A549 treated with AZD9567 at 1 μM for 4 hours (cell line): Measurements from ENCODE around the gene PCDHGA6. TPM values are rescaled to one million over a fixed set of nuclear protein-coding genes. Genes with fewer than 3 reads are reported as not detected.

Source experiments
- total RNA-seq: library from RNA; stranded (reverse); fragments of 200-300 nt; extraction: Qiagen RNA extraction; gene quantifications from 5 replicates; pipeline ENCODE4 v1.2.3, GENCODE V29; 2022; ENCODE audit not compliant: insufficient read depth

The PCDHGA6 gene
- total RNA-seq, 1 experiment from 2014 or later, result 0.14 TPM

GRCh38 chr5:141407790-141408505, 34.3 kb downstream of the PCDHGA6 start, which contains the start of gene PCDHGB6:
TSS of gene PCDHGB6 (plus strand) at chr5:141408021. CDS start at chr5:141408203, 182 bp downstream.

GRCh38 chr5:141412854-141413539, 39.3 kb downstream of the PCDHGA6 start, which contains the start of gene PCDHGA10:
TSS of gene PCDHGA10 (plus strand) at chr5:141412987. CDS start at chr5:141413176, 189 bp downstream.

GRCh38 chr5:141417494-141418172, 43.9 kb downstream of the PCDHGA6 start, which contains the start of gene PCDHGB7:
TSS of gene PCDHGB7 (plus strand) at chr5:141417677. CDS start at chr5:141417860, 183 bp downstream.

DNA sequence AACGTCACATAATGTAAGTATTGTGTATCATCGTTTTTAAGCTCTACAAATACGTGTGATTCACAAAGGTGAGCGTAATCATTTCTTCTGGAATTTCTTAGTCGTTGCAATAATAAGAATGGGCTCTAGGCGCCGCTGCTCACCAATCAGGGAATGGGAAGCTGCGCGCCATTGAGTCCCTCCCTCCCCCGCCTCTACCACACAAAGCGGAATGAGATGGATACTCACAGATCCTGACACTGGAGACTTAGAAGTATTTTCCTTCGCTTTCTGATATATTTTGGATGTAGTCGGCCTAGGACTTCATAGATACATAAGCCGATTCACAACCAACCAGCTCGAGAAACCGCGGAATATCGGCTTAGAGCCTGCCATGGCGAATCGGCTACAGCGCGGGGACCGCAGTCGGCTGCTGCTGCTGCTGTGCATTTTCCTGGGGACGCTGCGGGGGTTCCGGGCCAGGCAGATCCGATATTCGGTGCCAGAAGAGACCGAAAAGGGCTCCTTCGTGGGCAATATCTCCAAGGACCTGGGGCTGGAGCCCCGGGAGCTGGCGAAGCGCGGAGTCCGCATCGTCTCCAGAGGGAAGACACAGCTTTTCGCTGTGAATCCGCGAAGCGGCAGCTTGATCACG, 47.3 kb downstream of the PCDHGA6 start, which contains the start of gene PCDHGA11:
Gene PCDHGA11, plus strand, starts transcription at position 197 of the 634 bp plus-strand sequence. Its CDS starts 177 bp downstream, at position 374.

Other genes with a start within 250 kb of the PCDHGA6 start
- 1.2 to 2.1 TPM (median 1.3 TPM) in 5 replicates for gene PCDHB5, start 238.7 kb upstream of the PCDHGA6 start, total RNA-seq
- gene PCDHB6, start 223.8 kb upstream of the PCDHGA6 start, total RNA-seq, result 0.71 to 1.3 TPM (median 0.88 TPM) in 5 replicates
- 0.02 TPM in 1 of 5 replicates, not detected in the others for gene PCDHB7, start 201.2 kb upstream of the PCDHGA6 start, total RNA-seq
- gene PCDHB8, start 196.1 kb upstream of the PCDHGA6 start, total RNA-seq, result 0.21 to 0.30 TPM (median 0.25 TPM) in 4 of 5 replicates, not detected in the other
- 0.02 to 0.09 TPM (median 0.06 TPM) in 4 of 5 replicates, not detected in the other for gene PCDHB16, start 191.5 kb upstream of the PCDHGA6 start, total RNA-seq
- gene PCDHB9, start 186.7 kb upstream of the PCDHGA6 start, total RNA-seq, result 0.02 to 0.20 TPM (median 0.05 TPM) in 3 of 5 replicates, not detected in the others
- gene PCDHB10, start 181.5 kb upstream of the PCDHGA6 start, total RNA-seq, result 0.04 to 0.05 TPM in 2 of 5 replicates, not detected in the others
- 0.02 to 0.06 TPM (median 0.05 TPM) in 4 of 5 replicates, not detected in the other for gene PCDHB11, start 174.3 kb upstream of the PCDHGA6 start, total RNA-seq
- 0.06 TPM in 1 of 5 replicates, not detected in the others for gene PCDHB12, start 165.2 kb upstream of the PCDHGA6 start, total RNA-seq
- gene PCDHB13, start 160.0 kb upstream of the PCDHGA6 start, total RNA-seq, result 0.05 to 0.06 TPM (median 0.06 TPM) in 4 of 5 replicates, not detected in the other
- gene PCDHB14, start 150.5 kb upstream of the PCDHGA6 start, total RNA-seq, result 0.06 to 0.11 TPM (median 0.06 TPM) in 4 of 5 replicates, not detected in the other
- gene PCDHB15, start 128.5 kb upstream of the PCDHGA6 start, total RNA-seq, result 0.02 to 0.09 TPM (median 0.07 TPM) in 4 of 5 replicates, not detected in the other
- gene SLC25A2, start 69.8 kb upstream of the PCDHGA6 start, total RNA-seq, result not detected in 5 replicates
- 60.6 to 75.9 TPM (median 73.6 TPM) in 5 replicates for gene TAF7, start 53.1 kb upstream of the PCDHGA6 start, total RNA-seq
- 0.22 to 0.39 TPM (median 0.28 TPM) in 4 of 5 replicates, not detected in the other for gene PCDHGA1, start 43.4 kb upstream of the PCDHGA6 start, total RNA-seq
- gene PCDHGA2, start 35.1 kb upstream of the PCDHGA6 start, total RNA-seq, result 0.42 to 1.1 TPM (median 0.53 TPM) in 5 replicates
- gene PCDHGA3, start 30.1 kb upstream of the PCDHGA6 start, total RNA-seq, result 0.02 TPM in 2 of 5 replicates, not detected in the others
- gene PCDHGB1, start 23.8 kb upstream of the PCDHGA6 start, total RNA-seq, result 1.2 to 1.7 TPM (median 1.5 TPM) in 4 of 5 replicates, not detected in the other
- 0.08 to 0.17 TPM (median 0.13 TPM) in 4 of 5 replicates, not detected in the other for gene PCDHGA4, start 18.9 kb upstream of the PCDHGA6 start, total RNA-seq
- 0.07 to 0.13 TPM (median 0.08 TPM) in 4 of 5 replicates, not detected in the other for gene PCDHGB2, start 13.9 kb upstream of the PCDHGA6 start, total RNA-seq
- 0.09 to 0.87 TPM (median 0.14 TPM) in 5 replicates for gene PCDHGA5, start 9.7 kb upstream of the PCDHGA6 start, total RNA-seq
- gene PCDHGB3, start 3.6 kb upstream of the PCDHGA6 start, total RNA-seq, result 0.14 to 0.80 TPM (median 0.26 TPM) in 5 replicates
- 0.44 to 0.91 TPM (median 0.79 TPM) in 5 replicates for gene PCDHGA7, start 8.9 kb downstream of the PCDHGA6 start, total RNA-seq
- gene PCDHGB4, start 13.8 kb downstream of the PCDHGA6 start, total RNA-seq, result 0.66 to 0.88 TPM (median 0.85 TPM) in 5 replicates
- 0.02 to 0.05 TPM (median 0.04 TPM) in 4 of 5 replicates, not detected in the other for gene PCDHGA8, start 18.7 kb downstream of the PCDHGA6 start, total RNA-seq
- 1.9 to 2.9 TPM (median 2.4 TPM) in 5 replicates for gene PCDHGB5, start 24.1 kb downstream of the PCDHGA6 start, total RNA-seq
- 0.02 to 0.07 TPM (median 0.04 TPM) in 4 of 5 replicates, not detected in the other for gene PCDHGA9, start 28.9 kb downstream of the PCDHGA6 start, total RNA-seq
- gene PCDHGB6, start 34.1 kb downstream of the PCDHGA6 start, total RNA-seq, result 0.05 to 0.11 TPM (median 0.09 TPM) in 4 of 5 replicates, not detected in the other
- gene PCDHGA10, start 39.1 kb downstream of the PCDHGA6 start, total RNA-seq, result 0.05 TPM in 1 of 5 replicates, not detected in the others
- gene PCDHGB7, start 43.8 kb downstream of the PCDHGA6 start, total RNA-seq, result 0.05 to 0.70 TPM (median 0.06 TPM) in 5 replicates
- 0.01 to 0.03 TPM (median 0.02 TPM) in 3 of 5 replicates, not detected in the others for gene PCDHGA11, start 47.2 kb downstream of the PCDHGA6 start, total RNA-seq
- gene PCDHGA12, start 56.6 kb downstream of the PCDHGA6 start, total RNA-seq, result 0.01 to 0.02 TPM (median 0.02 TPM) in 3 of 5 replicates, not detected in the others
- 4.8 to 6.7 TPM (median 5.3 TPM) in 5 replicates for gene PCDHGC3, start 102.1 kb downstream of the PCDHGA6 start, total RNA-seq
- gene PCDHGC4, start 111.1 kb downstream of the PCDHGA6 start, total RNA-seq, result 0.03 to 0.06 TPM in 2 of 5 replicates, not detected in the others
- gene PCDHGC5, start 115.2 kb downstream of the PCDHGA6 start, total RNA-seq, result 0.01 TPM in 2 of 5 replicates, not detected in the others
- gene DIAPH1, start 245.1 kb downstream of the PCDHGA6 start, total RNA-seq, result 92.4 to 100 TPM (median 96.5 TPM) in 5 replicates